Psoas muscle (tissue), 8 donors: ENCODE measurements around the gene CCNC. TPM values are rescaled to one million over a fixed set of nuclear protein-coding genes. Genes with fewer than 3 reads are reported as not detected.

Experiments
- ATAC-seq, 4 donors: fragments of 200-7000 bp; cut with Tn5 transposase; one replicate each; pipeline ENCODE4 v1.9.1; 2020; ENCODE audit warnings: moderate library complexity in 3 of 4, mild to moderate bottlenecking in 2 of 4
- DNase-seq, 2 donors: peaks; one replicate each; pipeline ENCODE4 v3.0.0-alpha.2; 2020
- H3K27ac ChIP-seq: fragments of 200-600 bp; one replicate; pipeline ENCODE4 v1.8.0; 2022
- H3K27me3 ChIP-seq, 3 donors: fragments of 200-600 bp in 1 of 3; one replicate each; pipeline versions ENCODE4 v1.6.1 to v1.8.0; 2013 to 2022; ENCODE audit warnings: low read length in 2 of 3, mild to moderate bottlenecking in 2 of 3, moderate library complexity in 1 of 3; ENCODE audit not compliant: insufficient read depth in 3 of 3
- H3K36me3 ChIP-seq, 2 donors: fragments of 200-600 bp in 1 of 2; one replicate each; pipeline versions ENCODE4 v1.6.1 to v1.8.0; 2013 to 2022; ENCODE audit warnings: low read depth in 1 of 2, mild to moderate bottlenecking in 1 of 2, moderate library complexity in 1 of 2; ENCODE audit not compliant: insufficient read depth in 1 of 2
- H3K4me1 ChIP-seq: fragments of 200-600 bp; one replicate; pipeline ENCODE4 v1.8.0; 2022
- H3K4me3 ChIP-seq: fragments of 200-600 bp; one replicate; pipeline ENCODE4 v1.8.0; 2022; ENCODE audit warnings: mild to moderate bottlenecking
- H3K9me3 ChIP-seq: fragments of 200-600 bp; one replicate; pipeline ENCODE4 v1.8.0; 2022
- WGBS, 3 donors: extraction: QIAGEN DNeasy Blood & Tissue Kit; methylation state at CpG; one replicate each; pipeline versions ENCODE4 v1.1.6 to v1.1.7; 2013; 5-methylcytosine and 5-hydroxymethylcytosine counted together
- intact Hi-C, 2 donors: fragments of 100-400 bp; cut with DNase I; formaldehyde crosslinking; loops; one replicate each; pipeline versions ENCODE4 v1.11.0 to v1.14.2; 2022
- polyA plus RNA-seq, 3 donors: library from polyadenylated mRNA; stranded (reverse); fragments of 200-250 nt; gene quantifications; one replicate each; pipeline ENCODE4 v1.2.3, GENCODE V29; 2013
- total RNA-seq, 4 donors: library from RNA; stranded (reverse); fragmentation: NEBNext Ultra II Directional in 2 of 4; extraction: Animal tissue kit (Norgen Biotek cat#: 25700) in 2 of 4; gene quantifications; one replicate each; pipeline versions ENCODE4 v1.2.1 to v1.2.4, GENCODE V29; 2021 to 2023
- TF ChIP-seq, protein P1 (sequence below): fragments of 200-600 bp; IDR thresholded peaks from one replicate; pipeline ENCODE4 v1.8.0; 2022; ENCODE audit warnings: antibody characterized with exemption
- donor health status: healthy with polysubstance abuse.
- donor health status: DM: no; HTN: no; CAD: no; lungs with moderate emphysema.
- donor health status: Bipolar disorder and iron deficiency.
- donor health status: healthy.
- donor health status: DM: yes; HTN: yes; CAD: no.
- donor health status: DM: no; HTN: no; CAD: no.
- donor health status: DM: no; HTN: no; CAD: no.
- donor health status: DM: yes; HTN: yes; CAD: no.

The CCNC gene
- total and polyA plus RNA-seq, 7 donors = 12.4 to 24.5 (median 18.6) TPM

DNA sequence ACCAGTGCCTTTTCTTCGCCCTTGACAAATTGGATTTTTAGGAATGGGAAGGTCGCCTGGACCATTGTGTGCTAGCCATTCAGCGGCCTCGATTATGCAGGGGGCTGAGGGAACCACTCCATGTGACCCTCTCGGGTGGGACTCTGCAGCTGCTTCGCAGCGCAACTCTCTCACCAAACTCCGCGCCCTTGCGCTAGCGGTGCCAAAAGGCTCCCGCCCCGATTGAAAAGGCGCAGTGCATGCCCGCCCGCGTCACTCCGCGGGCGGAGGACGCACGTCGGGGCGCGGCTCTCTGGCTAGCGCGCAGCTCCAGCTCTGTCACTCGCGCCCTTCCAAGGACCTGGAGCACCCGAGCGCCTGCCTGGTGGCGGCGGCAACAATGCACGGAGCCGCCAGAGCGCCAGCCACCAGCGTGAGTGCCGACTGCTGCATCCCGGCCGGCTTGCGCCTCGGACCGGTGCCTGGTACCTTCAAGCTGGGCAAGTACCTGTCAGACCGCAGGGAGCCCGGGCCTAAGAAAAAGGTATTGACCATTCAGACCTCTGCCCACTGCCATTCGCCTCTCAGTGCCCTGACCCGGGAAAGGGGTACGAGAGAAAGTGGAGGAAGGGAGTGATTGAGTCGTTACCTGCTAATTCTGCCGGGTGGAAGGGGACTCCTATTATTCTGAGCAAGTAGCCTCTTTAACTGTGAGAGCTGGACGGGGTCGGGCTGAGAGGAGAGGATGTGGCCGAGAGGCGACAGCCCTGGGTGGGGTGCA, 38.4 kb upstream of the CCNC start, which contains the start of gene PRDM13:
Gene PRDM13, plus strand, starts transcription at position 178 of the 760 bp plus-strand sequence. Its CDS starts 202 bp downstream, at position 380.
- intact Hi-C loops = no loop called here
- peaks cover 0 to 100% (median 58%) of the 10 kb centered on the region in 3 donors for H3K27me3 ChIP-seq
- no peaks in the 10 kb centered on the region for H3K9me3 ChIP-seq
- no peak for DNase-seq
- peaks cover 29% of the 10 kb centered on the region for H3K4me1 ChIP-seq
- no peak within 1 kb of the TSS for H3K27ac ChIP-seq
- no peaks in the 10 kb centered on the region for H3K36me3 ChIP-seq
- TF ChIP-seq, protein P1, sequence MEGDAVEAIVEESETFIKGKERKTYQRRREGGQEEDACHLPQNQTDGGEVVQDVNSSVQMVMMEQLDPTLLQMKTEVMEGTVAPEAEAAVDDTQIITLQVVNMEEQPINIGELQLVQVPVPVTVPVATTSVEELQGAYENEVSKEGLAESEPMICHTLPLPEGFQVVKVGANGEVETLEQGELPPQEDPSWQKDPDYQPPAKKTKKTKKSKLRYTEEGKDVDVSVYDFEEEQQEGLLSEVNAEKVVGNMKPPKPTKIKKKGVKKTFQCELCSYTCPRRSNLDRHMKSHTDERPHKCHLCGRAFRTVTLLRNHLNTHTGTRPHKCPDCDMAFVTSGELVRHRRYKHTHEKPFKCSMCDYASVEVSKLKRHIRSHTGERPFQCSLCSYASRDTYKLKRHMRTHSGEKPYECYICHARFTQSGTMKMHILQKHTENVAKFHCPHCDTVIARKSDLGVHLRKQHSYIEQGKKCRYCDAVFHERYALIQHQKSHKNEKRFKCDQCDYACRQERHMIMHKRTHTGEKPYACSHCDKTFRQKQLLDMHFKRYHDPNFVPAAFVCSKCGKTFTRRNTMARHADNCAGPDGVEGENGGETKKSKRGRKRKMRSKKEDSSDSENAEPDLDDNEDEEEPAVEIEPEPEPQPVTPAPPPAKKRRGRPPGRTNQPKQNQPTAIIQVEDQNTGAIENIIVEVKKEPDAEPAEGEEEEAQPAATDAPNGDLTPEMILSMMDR = no peak
- no peak within 1 kb of the TSS for H3K4me3 ChIP-seq
- 2 to 4% (median 3%) methylated on average over 50 to 54 of the region's 54 CpGs for WGBS, 3 donors
- peak in 1 of 4 donors; percentile 10 for ATAC-seq

DNA sequence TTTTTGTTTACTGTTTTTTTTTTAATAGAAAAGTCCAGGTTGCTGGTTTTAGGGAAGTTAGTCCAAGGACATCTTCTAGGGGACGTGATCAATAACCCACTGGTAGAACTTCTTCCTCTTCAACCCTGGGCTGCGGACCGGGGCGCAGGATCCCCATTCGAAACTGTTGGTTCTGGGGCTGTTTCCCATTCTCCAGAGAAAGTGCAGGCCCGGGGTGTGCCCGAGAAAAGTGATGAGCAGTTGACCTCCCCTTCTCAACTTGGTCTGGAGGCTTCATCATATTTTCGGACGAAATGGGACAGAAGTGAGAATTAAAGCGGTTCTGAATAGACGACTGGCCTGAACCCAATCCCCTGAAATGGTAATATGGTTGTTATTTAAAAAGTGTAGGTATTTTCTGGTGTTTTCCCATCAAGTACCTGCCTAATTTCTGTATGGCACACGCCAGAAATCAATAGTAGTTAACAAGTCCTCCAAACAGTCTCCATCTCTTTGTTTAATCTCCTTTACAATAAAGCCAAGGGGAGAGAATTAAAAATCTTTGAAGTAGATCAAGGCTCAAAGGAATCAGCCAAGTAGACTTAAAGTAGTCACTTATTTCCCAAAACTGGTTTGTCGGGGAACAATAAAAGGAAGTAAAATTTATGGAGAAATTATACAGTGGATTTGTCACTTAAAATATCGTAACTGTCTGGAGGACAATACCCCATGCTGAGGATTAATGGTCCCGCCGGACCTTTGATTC, 37.6 kb upstream of the CCNC start:
- Histone ChIP-seq H3K27ac (no peak overlapping the region), H3K4me3 (no peak overlapping the region), H3K36me3 (no peaks in the 10 kb centered on the region), H3K9me3 (no peaks in the 10 kb centered on the region), H3K27me3 (peaks cover 5 to 100% (median 59%) of the 10 kb centered on the region in 3 donors), H3K4me1 (peaks cover 29% of the 10 kb centered on the region)
- DNase-seq (no peak), ATAC-seq (no peak)
- intact Hi-C loops = no loop called here
- WGBS, 3 donors = 13 to 18% (median 15%) methylated on average over 16 of the region's 16 CpGs
- TF ChIP-seq, protein P1 = no peak

DNA sequence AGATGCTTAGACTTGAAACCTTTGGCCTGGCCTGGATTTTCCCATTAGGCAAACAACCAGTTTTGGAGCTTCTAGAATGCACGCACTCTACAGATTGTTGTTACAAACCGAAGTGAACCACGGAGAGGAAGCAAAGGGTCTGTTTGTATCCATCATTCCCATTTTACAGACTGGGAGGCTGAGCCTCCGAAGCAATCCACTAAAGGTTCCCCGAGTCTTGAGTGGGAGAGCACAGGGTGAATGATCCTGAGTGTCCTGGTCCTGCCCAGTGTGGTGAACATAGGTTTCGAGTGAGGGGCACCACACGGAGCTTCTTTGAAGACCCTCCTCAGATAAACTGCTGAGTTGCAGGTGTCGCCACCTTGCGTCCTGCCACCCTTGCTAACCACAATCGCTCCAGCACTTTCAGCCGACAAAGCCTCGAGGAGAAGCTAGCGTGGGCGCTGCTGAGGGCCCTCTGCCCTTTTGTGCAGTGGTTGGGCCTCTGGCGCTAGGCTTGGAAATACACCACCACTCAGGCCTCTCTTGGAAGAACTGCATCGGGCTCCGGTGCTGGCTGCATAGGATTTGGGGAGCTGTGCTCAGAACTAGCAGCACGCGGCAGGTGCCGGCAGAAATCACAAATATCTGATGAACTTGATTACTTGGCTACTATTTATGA, 36.7 kb upstream of the CCNC start:
- intact Hi-C loops = no loop called here
- H3K27ac ChIP-seq = no peak overlapping the region
- H3K27me3 ChIP-seq = peaks cover 12 to 100% (median 59%) of the 10 kb centered on the region in 3 donors
- H3K4me3 ChIP-seq = no peak overlapping the region
- no peaks in the 10 kb centered on the region for H3K36me3 ChIP-seq
- no peaks in the 10 kb centered on the region for H3K9me3 ChIP-seq
- ATAC-seq = no peak
- peaks cover 29% of the 10 kb centered on the region for H3K4me1 ChIP-seq
- WGBS, 3 donors = 20 to 27% (median 21%) methylated on average over 20 of the region's 20 CpGs
- DNase-seq = no peak
- TF ChIP-seq, protein P1 = no peak

DNA sequence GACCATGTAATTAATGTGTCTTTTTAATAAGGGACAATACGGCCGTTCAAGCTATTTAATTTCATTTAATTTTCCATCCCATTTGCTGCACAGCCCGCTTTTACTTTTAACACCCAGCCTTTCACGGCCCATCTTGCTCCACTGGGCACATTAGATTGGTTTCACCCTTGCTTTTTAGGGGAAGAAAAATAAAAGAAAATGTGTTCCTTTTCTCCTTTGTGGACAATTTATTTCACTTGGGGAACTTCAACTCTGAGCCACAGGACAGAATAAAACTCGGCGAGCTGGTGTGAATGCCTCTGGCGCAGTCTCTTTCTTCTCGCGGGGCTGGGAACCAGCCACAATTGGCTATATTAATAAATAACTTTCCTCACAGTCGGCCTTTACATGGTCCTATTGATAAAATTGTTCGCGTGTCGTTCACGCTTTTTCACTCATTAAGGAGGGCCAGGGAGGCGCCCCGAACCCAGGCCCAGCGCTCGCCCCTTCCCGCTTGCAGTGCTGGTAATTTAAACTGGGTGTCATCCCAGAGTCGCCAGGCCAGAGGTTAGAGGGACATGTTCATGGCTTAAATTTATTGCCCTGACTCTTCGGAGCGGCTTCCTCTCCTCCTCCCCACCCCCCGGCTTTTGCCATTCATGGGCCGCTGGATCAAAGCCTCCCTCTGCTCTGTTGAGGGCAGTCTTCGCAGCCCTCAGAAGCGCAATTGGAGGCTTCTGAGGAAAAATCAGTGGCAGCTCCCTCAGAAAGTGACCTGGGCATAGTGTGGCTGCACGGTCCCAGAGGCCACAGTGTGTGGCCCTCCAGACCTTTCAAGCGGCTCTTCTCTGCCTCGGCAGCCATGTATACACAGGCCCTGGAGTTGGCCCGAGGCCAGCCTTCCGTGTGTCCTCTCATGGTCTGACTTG, 36.0 kb upstream of the CCNC start:
- Histone ChIP-seq H3K27ac (no peak overlapping the region), H3K27me3 (peaks cover 12 to 100% (median 59%) of the 10 kb centered on the region in 3 donors), H3K4me3 (peak overlapping the region; percentile 59), H3K36me3 (no peaks in the 10 kb centered on the region), H3K9me3 (no peaks in the 10 kb centered on the region), H3K4me1 (peaks cover 29% of the 10 kb centered on the region)
- ATAC-seq (no peak), DNase-seq (no peak)
- intact Hi-C loops = no loop called here
- TF ChIP-seq, protein P1 = no peak
- 17 to 23% (median 18%) methylated on average over 31 of the region's 31 CpGs for WGBS, 3 donors
